ENCODE measurements around the gene CLMP. TPM values are rescaled to one million over a fixed set of nuclear protein-coding genes. Genes with fewer than 3 reads are reported as not detected.

Gene CLMP
- polyA plus RNA-seq, 1 donor from 2014 or later = not detected

- Histone ChIP-seq H4K20me1 (ENCODE audit: insufficient read depth) (no peaks in the 10 kb centered on the region), H3K9me3 (ENCODE audit: low read length) (no peaks in the 10 kb centered on the region), H3K9me2 (ENCODE audit: insufficient read depth, low read length) (no peaks in the 10 kb centered on the region), H3K27ac (ENCODE audit: low read length) (no peak overlapping the region), H2AFZ (ENCODE audit: low read depth, low read length) (no peak overlapping the region), H3K4me3 (ENCODE audit: low read length) (no peak overlapping the region), H3K36me3 (ENCODE audit: insufficient read depth, low read length) (no peaks in the 10 kb centered on the region), H3K79me2 (replicated peaks; ENCODE audit: insufficient read depth, low read length) (no peaks in the 10 kb centered on the region), H3K9ac (ENCODE audit: low read length) (no peak overlapping the region), H3K27me3 (ENCODE audit: insufficient read depth, low read depth, low read length) (no peaks in the 10 kb centered on the region), H3F3A (ENCODE audit: insufficient read depth, low read length, poor library complexity, severe bottlenecking) (no peaks in the 10 kb centered on the region), H3K4me2 (ENCODE audit: low read length) (no peak overlapping the region)
- TF ChIP-seq TAF1 (IDR thresholded peaks at IDR 0.05; ENCODE audit: low read depth) (no peak), MXI1 (conservative IDR thresholded peaks at IDR 0.05; ENCODE audit: poor library complexity, severe bottlenecking) (no peak), RAD21 (conservative IDR thresholded peaks at IDR 0.05) (no peak), EZH2 (IDR thresholded peaks at IDR 0.05; ENCODE audit: borderline replicate concordance, insufficient read depth, low read length, poor library complexity, severe bottlenecking) (no peak), CTCF (IDR thresholded peaks at IDR 0.05; ENCODE audit: poor library complexity, severe bottlenecking) (no peak), EP300 (conservative IDR thresholded peaks at IDR 0.05; ENCODE audit: poor library complexity, severe bottlenecking) (no peak), SMC3 (conservative IDR thresholded peaks at IDR 0.05; ENCODE audit: poor library complexity) (no peak), POLR2AphosphoS5 (IDR thresholded peaks at IDR 0.05) (no peak), REST (IDR thresholded peaks at IDR 0.05; ENCODE audit: borderline replicate concordance) (no peak)
These were observed 17.4 kb upstream of the CLMP start for GRCh38 chr11:123212406-123212805.

GRCh38 chr11:123211981-123212380 is 16.9 kb upstream of the CLMP start:
- Histone ChIP-seq H3K4me3 (ENCODE audit: low read length) (no peak overlapping the region), H3K27ac (ENCODE audit: low read length) (no peak overlapping the region), H3K27me3 (ENCODE audit: insufficient read depth, low read depth, low read length) (no peaks in the 10 kb centered on the region), H3F3A (ENCODE audit: insufficient read depth, low read length, poor library complexity, severe bottlenecking) (no peaks in the 10 kb centered on the region), H3K4me2 (ENCODE audit: low read length) (no peak overlapping the region), H3K36me3 (ENCODE audit: insufficient read depth, low read length) (no peaks in the 10 kb centered on the region), H2AFZ (ENCODE audit: low read depth, low read length) (no peak overlapping the region), H4K20me1 (ENCODE audit: insufficient read depth) (no peaks in the 10 kb centered on the region), H3K9me3 (ENCODE audit: low read length) (no peaks in the 10 kb centered on the region), H3K9me2 (ENCODE audit: insufficient read depth, low read length) (no peaks in the 10 kb centered on the region), H3K9ac (ENCODE audit: low read length) (no peak overlapping the region), H3K79me2 (replicated peaks; ENCODE audit: insufficient read depth, low read length) (no peaks in the 10 kb centered on the region)
- no peak for TF ChIP-seq REST (IDR thresholded peaks at IDR 0.05; ENCODE audit: borderline replicate concordance)
- TF ChIP-seq TAF1 (IDR thresholded peaks at IDR 0.05; ENCODE audit: low read depth) = no peak
- no peak for TF ChIP-seq SMC3 (conservative IDR thresholded peaks at IDR 0.05; ENCODE audit: poor library complexity)
- TF ChIP-seq EP300 (conservative IDR thresholded peaks at IDR 0.05; ENCODE audit: poor library complexity, severe bottlenecking) = no peak
- TF ChIP-seq MXI1 (conservative IDR thresholded peaks at IDR 0.05; ENCODE audit: poor library complexity, severe bottlenecking) = no peak
- TF ChIP-seq RAD21 (conservative IDR thresholded peaks at IDR 0.05) = no peak
- TF ChIP-seq POLR2AphosphoS5 (IDR thresholded peaks at IDR 0.05) = no peak
- TF ChIP-seq CTCF (IDR thresholded peaks at IDR 0.05; ENCODE audit: poor library complexity, severe bottlenecking) = no peak
- TF ChIP-seq EZH2 (IDR thresholded peaks at IDR 0.05; ENCODE audit: borderline replicate concordance, insufficient read depth, low read length, poor library complexity, severe bottlenecking) = no peak
